Heart left ventricle (tissue), 16 donors: ENCODE results near the gene NFILZ. TPM values are rescaled to one million over a fixed set of nuclear protein-coding genes. Genes with fewer than 3 reads are reported as not detected.

Experiments
- ATAC-seq, 4 donors: fragments of 200-7000 bp; cut with Tn5 transposase; one replicate each; pipeline ENCODE4 v1.9.1; 2020 to 2022; ENCODE audit warnings: moderate library complexity in 4 of 4, mild to moderate bottlenecking in 3 of 4, moderate number of reproducible peaks in 1 of 4
- DNase-seq, 5 donors: peaks; one replicate each; pipeline ENCODE4 v3.0.0-alpha.2; 2020
- H3K27ac ChIP-seq, 12 donors: fragments of 200-600 bp; sonication (generic) in 4 of 12; one replicate each; pipeline versions ENCODE4 v1.5.0 to v1.8.0; 2016 to 2022; ENCODE audit warnings: mild to moderate bottlenecking in 2 of 12
- H3K27me3 ChIP-seq, 9 donors: fragments of 200-600 bp; sonication (generic) in 2 of 9; one replicate each; pipeline versions ENCODE4 v1.5.1 to v1.8.0; 2016 to 2022; ENCODE audit warnings: mild to moderate bottlenecking in 3 of 9
- H3K36me3 ChIP-seq, 9 donors: fragments of 200-600 bp; sonication (generic) in 2 of 9; one replicate each; pipeline versions ENCODE4 v1.5.0 to v1.8.0; 2018 to 2022; ENCODE audit warnings: mild to moderate bottlenecking in 2 of 9
- H3K4me1 ChIP-seq, 12 donors: fragments of 200-600 bp; sonication (generic) in 4 of 12; one replicate each; pipeline versions ENCODE4 v1.5.0 to v1.8.0; 2016 to 2022; ENCODE audit warnings: mild to moderate bottlenecking in 3 of 12
- H3K4me3 ChIP-seq, 12 donors: fragments of 200-600 bp; sonication (generic) in 4 of 12; one replicate each; pipeline versions ENCODE4 v1.5.0 to v1.8.0; 2017 to 2022; ENCODE audit warnings: mild to moderate bottlenecking in 9 of 12, moderate library complexity in 4 of 12
- H3K9me3 ChIP-seq, 12 donors: fragments of 200-600 bp; sonication (generic) in 4 of 12; one replicate each; pipeline versions ENCODE4 v1.5.0 to v1.8.0; 2016 to 2022; ENCODE audit warnings: mild to moderate bottlenecking in 1 of 12
- POLR2A ChIP-seq, 2 donors: fragments of 450-650 bp; IDR thresholded peaks; one replicate each; pipeline ENCODE4 v1.6.1; 2017; ENCODE audit warnings: antibody characterized with exemption in 2 of 2, mild to moderate bottlenecking in 2 of 2, moderate library complexity in 2 of 2
- WGBS, 4 donors: extraction: QIAGEN DNeasy Blood & Tissue Kit in 2 of 4; methylation state at CpG; one replicate each; pipeline versions ENCODE4 v1.1.5 to v1.1.7; 2013 to 2018; 5-methylcytosine and 5-hydroxymethylcytosine counted together
- intact Hi-C, 10 donors: fragments of 100-400 bp; cut with DNase I; formaldehyde crosslinking; loops; one replicate each; pipeline versions ENCODE4 v1.11.1 to v1.14.2; 2022
- polyA plus RNA-seq, 2 donors: library from polyadenylated mRNA; stranded (reverse); fragments of 200-250 nt; gene quantifications; one replicate each; pipeline ENCODE4 v1.2.3, GENCODE V29; 2013
- total RNA-seq, 9 donors: library from RNA; depleted of rRNA in 2 of 9; stranded (reverse); fragments of >200 nt in 2 of 9; fragmentation: NEBNext Ultra II Directional in 3 of 9; extraction: Animal tissue kit (Norgen Biotek cat#: 25700) in 3 of 9; gene quantifications; one replicate each; pipeline versions ENCODE4 v1.1.0 to v1.2.4, GENCODE V29; 2016 to 2023
- TF ChIP-seq, protein P1 (sequence below), 12 donors: fragments of 200-600 bp; sonication (generic) in 4 of 12; IDR thresholded peaks; one replicate each; pipeline versions ENCODE4 v1.5.0 to v1.8.0; 2018 to 2022; ENCODE audit warnings: antibody characterized with exemption in 12 of 12, mild to moderate bottlenecking in 5 of 12
- donor health status: ischemic (EF 13 %, LVEDD 7.1; RV severe dilation, severe dysfunction).
- donor health status: healthy with polysubstance abuse.
- donor health status: DM: no; HTN: yes; CAD: no.
- donor health status: DM: no; HTN: no; CAD: no.
- donor health status: ischemic (EF 25% LVEDD 6.9; RV normal size, moderate dysfunction).
- donor health status: ischemic (EF 25% LVEDD 5.7; RV mildly dilated, moderate dysfunction).
- donor health status: healthy.
- donor health status: DM: yes; HTN: yes; CAD: no.
- donor health status: ischemic (EF 35%, LVEDD 5.7; RV mildly dilated, moderate dysfunction).
- donor health status: nonischemic (EF 11% LVEDD 7.7; RV severe dilation, severe dysfunction).
- donor health status: DM: yes; HTN: yes; CAD: no.
- donor health status: PGD.
- donor health status: ischemic (EF 29% LVEDD 5.4; RV normal size, mild dysfunction).
- donor health status: nonischemic (EF 23%, LVEDD 6.1; RV moderate dilation, normal function).

Gene NFILZ
- total and polyA plus RNA-seq, 11 donors, result not detected

DNA sequence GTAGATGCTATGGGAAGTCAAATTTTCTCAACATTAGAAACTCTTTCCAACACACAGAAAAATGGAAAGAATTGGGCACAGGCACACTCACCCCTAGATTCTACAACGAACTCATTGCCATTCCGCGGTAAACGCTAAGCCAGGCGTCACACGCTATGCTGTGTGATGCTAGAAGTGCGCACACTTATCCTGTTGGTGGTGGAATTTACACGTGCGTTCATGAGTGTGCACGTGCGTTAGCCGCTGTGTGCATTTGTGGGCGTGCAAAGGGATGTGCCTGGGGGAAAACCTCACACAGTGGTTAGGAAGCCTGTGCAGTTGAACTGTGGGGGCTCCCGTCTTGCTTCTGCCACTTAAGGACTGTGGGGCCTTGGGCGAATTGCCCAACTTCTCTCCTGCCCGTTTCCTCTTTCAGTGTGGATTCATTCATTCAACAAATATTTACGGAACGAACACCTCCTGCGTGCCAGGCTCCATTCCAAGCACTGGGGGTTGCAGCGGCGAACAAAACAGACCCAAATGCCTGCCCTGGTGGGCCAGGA is 7.7 kb downstream of the NFILZ start:
- no peak overlapping the region for H3K4me3 ChIP-seq
- intact Hi-C loops, result no loop called here
- DNase-seq (peak in 3 of 5 donors; percentile 26 to 57 (median 39)), ATAC-seq (peak in 1 of 4 donors; percentile 27)
- peaks cover 0 to 14% (median 0%) of the 10 kb centered on the region in 12 donors for H3K9me3 ChIP-seq
- peaks cover 0 to 4% (median 0%) of the 10 kb centered on the region in 9 donors for H3K27me3 ChIP-seq
- H3K4me1 ChIP-seq, result peaks cover 0 to 33% (median 0%) of the 10 kb centered on the region in 12 donors
- 57 to 67% (median 62%) methylated on average over 21 of the region's 21 CpGs for WGBS, 4 donors
- H3K36me3 ChIP-seq, result no peaks in the 10 kb centered on the region
- no peak for TF ChIP-seq POLR2A (IDR thresholded peaks at IDR 0.05)
- TF ChIP-seq, protein P1, sequence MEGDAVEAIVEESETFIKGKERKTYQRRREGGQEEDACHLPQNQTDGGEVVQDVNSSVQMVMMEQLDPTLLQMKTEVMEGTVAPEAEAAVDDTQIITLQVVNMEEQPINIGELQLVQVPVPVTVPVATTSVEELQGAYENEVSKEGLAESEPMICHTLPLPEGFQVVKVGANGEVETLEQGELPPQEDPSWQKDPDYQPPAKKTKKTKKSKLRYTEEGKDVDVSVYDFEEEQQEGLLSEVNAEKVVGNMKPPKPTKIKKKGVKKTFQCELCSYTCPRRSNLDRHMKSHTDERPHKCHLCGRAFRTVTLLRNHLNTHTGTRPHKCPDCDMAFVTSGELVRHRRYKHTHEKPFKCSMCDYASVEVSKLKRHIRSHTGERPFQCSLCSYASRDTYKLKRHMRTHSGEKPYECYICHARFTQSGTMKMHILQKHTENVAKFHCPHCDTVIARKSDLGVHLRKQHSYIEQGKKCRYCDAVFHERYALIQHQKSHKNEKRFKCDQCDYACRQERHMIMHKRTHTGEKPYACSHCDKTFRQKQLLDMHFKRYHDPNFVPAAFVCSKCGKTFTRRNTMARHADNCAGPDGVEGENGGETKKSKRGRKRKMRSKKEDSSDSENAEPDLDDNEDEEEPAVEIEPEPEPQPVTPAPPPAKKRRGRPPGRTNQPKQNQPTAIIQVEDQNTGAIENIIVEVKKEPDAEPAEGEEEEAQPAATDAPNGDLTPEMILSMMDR (IDR thresholded peaks at IDR 0.05), result no peak
- no peak overlapping the region for H3K27ac ChIP-seq

DNA sequence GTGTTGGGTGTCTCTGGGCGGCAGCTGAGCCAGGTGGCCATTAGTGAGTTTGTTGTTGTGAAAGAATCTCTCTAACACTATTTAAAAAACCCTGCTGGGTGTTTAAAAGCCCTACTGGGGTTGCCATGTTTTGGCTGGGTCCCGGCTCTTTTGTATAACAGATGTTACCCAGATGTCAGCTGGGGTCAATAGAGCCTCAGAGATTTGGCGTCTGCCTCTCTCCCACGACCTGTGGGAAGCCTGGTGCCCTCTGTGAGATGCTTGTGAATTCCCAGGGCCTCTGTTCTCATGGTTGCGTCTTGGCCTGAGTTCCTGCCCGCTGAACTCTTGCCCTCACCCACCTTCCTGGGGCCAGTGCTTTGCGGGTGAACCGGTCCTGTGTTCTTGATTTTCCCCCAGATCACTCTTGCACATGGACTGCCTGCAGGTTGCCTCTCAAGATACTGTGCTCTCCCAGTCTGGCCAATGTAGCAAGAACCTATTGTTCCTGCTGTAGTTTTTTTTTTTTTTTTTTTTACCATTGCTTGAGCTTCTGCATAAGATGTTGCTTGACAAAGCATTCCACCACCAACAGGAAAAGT is 9.5 kb downstream of the NFILZ start:
- Histone ChIP-seq H3K27ac (peak overlapping the region in 2 of 12 donors; percentile 22 to 79), H3K36me3 (no peaks in the 10 kb centered on the region), H3K9me3 (peaks cover 0 to 14% (median 0%) of the 10 kb centered on the region in 12 donors), H3K4me1 (peaks cover 0 to 33% (median 0%) of the 10 kb centered on the region in 12 donors), H3K27me3 (peaks cover 0 to 4% (median 0%) of the 10 kb centered on the region in 9 donors), H3K4me3 (no peak overlapping the region)
- WGBS, 4 donors, result 18 to 36% (median 20%) methylated on average over 6 to 8 of the region's 8 CpGs
- no peak for TF ChIP-seq POLR2A (IDR thresholded peaks at IDR 0.05)
- TF ChIP-seq, protein P1 (IDR thresholded peaks at IDR 0.05), result no peak
- ATAC-seq (peak in 1 of 4 donors; percentile 27), DNase-seq (no peak)
- intact Hi-C loops, result loop anchor here in 3 of 10 donors (5.0 to 10.0 kb wide), 2 partner anchors 55 to 58 kb away; no protein-coding TSS in a partner anchor

DNA sequence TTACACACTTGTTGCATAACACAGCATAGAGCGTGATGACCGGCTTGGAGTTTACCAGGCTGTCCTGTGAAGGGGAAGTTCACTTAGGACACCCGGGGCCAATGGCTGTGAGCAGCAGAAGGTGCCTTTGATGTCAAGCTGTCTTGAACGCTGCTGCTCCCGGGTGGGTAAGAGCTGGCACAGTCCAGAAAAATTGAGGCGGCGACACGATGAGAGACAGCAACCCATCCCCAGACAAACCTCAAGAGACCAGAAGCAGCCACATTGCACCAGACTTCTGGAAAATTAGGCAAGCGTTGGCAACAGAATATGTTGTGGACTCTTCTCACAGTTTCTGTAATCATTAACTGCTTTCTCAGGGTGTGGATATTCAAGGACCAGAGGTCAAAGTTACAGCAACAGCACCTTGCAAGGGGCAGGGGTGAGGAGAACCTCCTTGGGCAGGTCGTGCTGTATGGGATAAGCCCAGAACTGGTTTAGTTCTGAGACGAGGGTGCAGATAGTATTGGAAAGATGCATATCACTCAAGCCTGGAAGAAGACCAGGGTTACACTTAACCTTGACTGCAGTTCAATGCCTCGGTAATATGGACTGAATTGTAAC is 10.1 kb downstream of the NFILZ start:
- Histone ChIP-seq H3K4me1 (peaks cover 0 to 35% (median 0%) of the 10 kb centered on the region in 12 donors), H3K36me3 (no peaks in the 10 kb centered on the region), H3K27me3 (peaks cover 0 to 5% (median 0%) of the 10 kb centered on the region in 9 donors), H3K4me3 (no peak overlapping the region), H3K9me3 (peaks cover 0 to 14% (median 0%) of the 10 kb centered on the region in 12 donors), H3K27ac (peak overlapping the region in 2 of 12 donors; percentile 5 to 79)
- TF ChIP-seq, protein P1 (IDR thresholded peaks at IDR 0.05), result no peak
- TF ChIP-seq POLR2A (IDR thresholded peaks at IDR 0.05), result no peak
- DNase-seq (peak; percentile 28 to 71 (median 55)), ATAC-seq (peak; percentile 66 to 84 (median 69))
- intact Hi-C loops, result loop anchor here in 3 of 10 donors (5.0 to 10.0 kb wide), 2 partner anchors 56 to 58 kb away; no protein-coding TSS in a partner anchor
- 62 to 71% (median 68%) methylated on average over 12 of the region's 12 CpGs for WGBS, 4 donors
